ENCODE data around the gene TPMT. TPM values are rescaled to one million over a fixed set of nuclear protein-coding genes. Genes with fewer than 3 reads are reported as not detected.

Gene TPMT
- total and polyA plus RNA-seq, 2 of the 13 experiments (the other 11 are each of a cell fraction or from before 2014, with no cell fraction given): 11.1 to 22.8 TPM

- no peak for TF ChIP-seq IKZF4 (CRISPR knock-in tag; IDR thresholded peaks at IDR 0.05; ENCODE audit: borderline replicate concordance, low read depth, not compliant biosample characterization)
- TF ChIP-seq ZNF772 (CRISPR knock-in tag; IDR thresholded peaks at IDR 0.05): no peak
- 0 out of 2 replicates have a peak, but pooled peaks have one; percentile 40 for TF ChIP-seq ZNF264 (CRISPR knock-in tag; IDR thresholded peaks at IDR 0.05)
- TF ChIP-seq EP300 (IDR thresholded peaks at IDR 0.05; ENCODE audit: low read depth in 2 of 2, low read length in 2 of 2): peak in 1 of 2 experiments; percentile 54; a peak in 1 of 4 replicates
- no peak for TF ChIP-seq EP300 (CRISPR knock-in tag; IDR thresholded peaks at IDR 0.05; ENCODE audit: borderline replicate concordance)
- no peak for TF ChIP-seq TBP (CRISPR knock-in tag; IDR thresholded peaks at IDR 0.05)
- peak; percentile 92 for TF ChIP-seq FOXA1 (IDR thresholded peaks at IDR 0.05)
- TF ChIP-seq FOXA1 (CRISPR knock-in tag; IDR thresholded peaks at IDR 0.05): peak; percentile 96
- TF ChIP-seq MXD3 (CRISPR knock-in tag; IDR thresholded peaks at IDR 0.05): no peak
- no peak for TF ChIP-seq ZSCAN29 (CRISPR knock-in tag; conservative IDR thresholded peaks at IDR 0.05)
- peak; percentile 55; the same call in 1 of the 2 replicates for TF ChIP-seq RARA (CRISPR knock-in tag; IDR thresholded peaks at IDR 0.05)
- TF ChIP-seq SIX4 (CRISPR knock-in tag; IDR thresholded peaks at IDR 0.05): no peak
- TF ChIP-seq TRIM24 (CRISPR knock-in tag; IDR thresholded peaks at IDR 0.05): no peak
- no peak for TF ChIP-seq ZNF691 (CRISPR knock-in tag; IDR thresholded peaks at IDR 0.05; ENCODE audit: borderline replicate concordance, low read depth)
- TF ChIP-seq NRL (CRISPR knock-in tag; IDR thresholded peaks at IDR 0.05; ENCODE audit: borderline replicate concordance): no peak
- TF ChIP-seq POLR2A (IDR thresholded peaks at IDR 0.05; ENCODE audit: insufficient read depth in 1 of 2, low read depth in 2 of 2, low read length in 2 of 2): no peak
- peak; percentile 50; the same call in 1 of the 2 replicates for TF ChIP-seq PRDM10 (CRISPR knock-in tag; IDR thresholded peaks at IDR 0.05; ENCODE audit: low read depth)
- TF ChIP-seq IRF2 (CRISPR knock-in tag; IDR thresholded peaks at IDR 0.05): 0 out of 2 replicates have a peak, but pooled peaks have one; percentile 23
- TF ChIP-seq NR2F6 (IDR thresholded peaks at IDR 0.05): no peak
- peak; percentile 55; the same call in 1 of the 2 replicates for TF ChIP-seq NR2F6 (CRISPR knock-in tag; IDR thresholded peaks at IDR 0.05)
- no peak for TF ChIP-seq ZNF747 (CRISPR knock-in tag; IDR thresholded peaks at IDR 0.05; ENCODE audit: borderline replicate concordance)
- no peak for TF ChIP-seq TBX3 (IDR thresholded peaks at IDR 0.05; ENCODE audit: borderline replicate concordance)
- TF ChIP-seq KDM1A (CRISPR knock-in tag; IDR thresholded peaks at IDR 0.05): peak; percentile 88
- TF ChIP-seq ZBTB49 (CRISPR knock-in tag; IDR thresholded peaks at IDR 0.05; ENCODE audit: borderline replicate concordance): no peak
- no peak for TF ChIP-seq ZNF251 (CRISPR knock-in tag; IDR thresholded peaks at IDR 0.05)
- no peak for TF ChIP-seq KLF9 (CRISPR knock-in tag; IDR thresholded peaks at IDR 0.05; ENCODE audit: low read depth)
Observed at GRCh38 chr6:18081025-18081668, 73.7 kb downstream of the TPMT start (continued).

Measured in HepG2 (cell line).